Sigmoid colon (tissue), 4 donors: ENCODE measurements around the gene STARD9.

ENCODE experiments used
- CTCF ChIP-seq, 4 experiments: fragments of 450-650 bp in 3 of 4; fragments of 200-600 bp in 1 of 4; IDR thresholded peaks; one replicate each; pipeline ENCODE4 v1.5.1; 2016 to 2019; ENCODE audit warnings: antibody characterized with exemption in 4 of 4, mild to moderate bottlenecking in 3 of 4, moderate library complexity in 2 of 4
- EP300 ChIP-seq, 4 donors: sonication (generic); formaldehyde crosslinking; IDR thresholded peaks; one replicate each; pipeline ENCODE4 v1.6.1; 2017; ENCODE audit warnings: antibody characterized with exemption in 4 of 4
- POLR2AphosphoS5 ChIP-seq, 4 donors: sonication (generic); formaldehyde crosslinking; IDR thresholded peaks; one replicate each; pipeline ENCODE4 v1.6.1; 2017; ENCODE audit warnings: antibody characterized with exemption in 4 of 4

- TF ChIP-seq CTCF (IDR thresholded peaks at IDR 0.05) = no peak
- no peak for TF ChIP-seq POLR2AphosphoS5 (IDR thresholded peaks at IDR 0.05)
- no peak for TF ChIP-seq EP300 (IDR thresholded peaks at IDR 0.05)
Observed at GRCh38 chr15:42728972-42729371, 153.6 kb downstream of the STARD9 start.
